A673 (cell line): Measurements from ENCODE around the gene ATRNL1. TPM values are rescaled to one million over a fixed set of nuclear protein-coding genes. Genes with fewer than 3 reads are reported as not detected.

Experiments used
- BruUV-seq: library from RNA; stranded (reverse); fragments of 400-500 nt; replicated peaks from 2 replicates; lab custom pipeline; 2021; lab: Mats Ljungman, UMichigan
- CTCF ChIA-PET: fragments of 300-600 bp; sonication (Branson Sonifier 250); formaldehyde crosslinking; loops from one replicate; lab custom pipeline; 2022; ENCODE audit warnings: antibody characterized with exemption; lab: Charles Lee
- POLR2A ChIA-PET: fragments of 300-600 bp; sonication (Branson Sonifier 250); formaldehyde crosslinking; loops from one replicate; lab custom pipeline; 2022; ENCODE audit warnings: antibody characterized with exemption; ENCODE audit not compliant: low non-redundant PET; lab: Charles Lee
- DNase-seq: peaks from one replicate; pipeline ENCODE4 v3.0.0-alpha.2; 2015; ENCODE audit warnings: low spot score
- H3K27ac ChIP-seq: fragments of 200-600 bp; sonication (generic); 2 replicates; pipeline ENCODE4 v1.5.1; 2016; ENCODE audit warnings: mixed run types, low read depth, mild to moderate bottlenecking, mixed read lengths, antibody characterized with exemption, low read length; ENCODE audit not compliant: poor library complexity, severe bottlenecking
- H3K27me3 ChIP-seq: fragments of 200-600 bp; sonication (generic); replicated peaks from 2 replicates; pipeline ENCODE4 v1.6.1; 2017; ENCODE audit warnings: mixed run types, low read depth, mild to moderate bottlenecking, mixed read lengths, antibody characterized with exemption, low read length; ENCODE audit not compliant: insufficient read depth, poor library complexity
- H3K36me3 ChIP-seq: fragments of 200-600 bp; sonication (generic); 2 replicates; pipeline ENCODE4 v1.6.1; 2016; ENCODE audit warnings: mixed run types, mild to moderate bottlenecking, mixed read lengths, antibody characterized with exemption, low read length; ENCODE audit not compliant: insufficient read depth, poor library complexity, severe bottlenecking
- H3K4me1 ChIP-seq: fragments of 200-600 bp; sonication (generic); 2 replicates; pipeline ENCODE4 v1.6.1; 2017; ENCODE audit warnings: mixed run types, mild to moderate bottlenecking, mixed read lengths, antibody characterized with exemption, low read length; ENCODE audit not compliant: insufficient read depth, poor library complexity, severe bottlenecking
- H3K4me3 ChIP-seq: fragments of 200-600 bp; sonication (generic); 2 replicates; pipeline ENCODE4 v1.5.1; 2016; ENCODE audit warnings: low read depth, mixed run types, mild to moderate bottlenecking, mixed read lengths, low read length; ENCODE audit not compliant: poor library complexity, severe bottlenecking
- H3K9me3 ChIP-seq: fragments of 200-600 bp; sonication (generic); 2 replicates; pipeline ENCODE4 v1.6.1; 2016; ENCODE audit warnings: mixed run types, low read depth, mild to moderate bottlenecking, mixed read lengths, antibody characterized with exemption, low read length; ENCODE audit not compliant: poor library complexity, severe bottlenecking
- EZH2 ChIP-seq: fragments of 200-600 bp; sonication (generic); IDR thresholded peaks from 2 replicates; pipeline ENCODE4 v1.6.1; 2017; ENCODE audit warnings: borderline replicate concordance, low read depth, mild to moderate bottlenecking, mixed read lengths, antibody characterized with exemption, low read length; ENCODE audit not compliant: poor library complexity, severe bottlenecking
- intact Hi-C: fragments of 100-400 bp; cut with micrococcal nuclease; formaldehyde crosslinking; loops from one replicate; pipeline ENCODE4 v1.10.0; 2022; ENCODE audit not compliant: unreplicated experiment
- total RNA-seq: library from RNA; stranded (reverse); gene quantifications from 2 replicates; pipeline ENCODE4 v1.2.3, GENCODE V29; 2021
- TF ChIP-seq, protein P1 (sequence below): fragments of 300-800, 200-600 bp; sonication (generic); conservative IDR thresholded peaks from 2 replicates; pipeline ENCODE4 v1.5.1; 2017; ENCODE audit warnings: low read depth, mild to moderate bottlenecking, antibody characterized with exemption, low read length, moderate library complexity, mixed read lengths

The ATRNL1 gene
- total RNA-seq, 1 experiment from 2014 or later: 3.0 TPM

DNA sequence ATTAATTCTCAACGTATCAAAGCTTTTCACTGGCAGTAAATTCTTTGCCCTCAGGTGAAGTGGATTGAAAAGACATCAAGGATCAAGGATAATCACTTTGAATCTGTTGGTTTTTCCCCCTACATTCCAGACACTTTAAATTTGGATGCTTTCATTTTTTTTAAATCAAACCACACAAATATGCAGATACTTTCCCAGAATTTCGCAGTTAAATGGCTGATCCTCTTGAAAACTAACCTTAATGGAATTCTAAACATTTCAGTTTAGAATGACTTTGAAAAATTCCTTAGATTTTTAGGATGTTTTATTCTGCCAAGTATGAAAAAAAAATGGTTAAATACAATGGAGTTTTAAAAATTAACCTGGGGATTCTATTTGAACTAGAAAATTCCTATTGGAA is 853.9 kb downstream of the ATRNL1 start:
- H3K36me3 ChIP-seq: no peaks in the 10 kb centered on the region
- intact Hi-C loops: no loop called here
- no peaks in the 10 kb centered on the region for H3K27me3 ChIP-seq
- no peak for DNase-seq
- TF ChIP-seq EZH2: no peak
- TF ChIP-seq, protein P1, sequence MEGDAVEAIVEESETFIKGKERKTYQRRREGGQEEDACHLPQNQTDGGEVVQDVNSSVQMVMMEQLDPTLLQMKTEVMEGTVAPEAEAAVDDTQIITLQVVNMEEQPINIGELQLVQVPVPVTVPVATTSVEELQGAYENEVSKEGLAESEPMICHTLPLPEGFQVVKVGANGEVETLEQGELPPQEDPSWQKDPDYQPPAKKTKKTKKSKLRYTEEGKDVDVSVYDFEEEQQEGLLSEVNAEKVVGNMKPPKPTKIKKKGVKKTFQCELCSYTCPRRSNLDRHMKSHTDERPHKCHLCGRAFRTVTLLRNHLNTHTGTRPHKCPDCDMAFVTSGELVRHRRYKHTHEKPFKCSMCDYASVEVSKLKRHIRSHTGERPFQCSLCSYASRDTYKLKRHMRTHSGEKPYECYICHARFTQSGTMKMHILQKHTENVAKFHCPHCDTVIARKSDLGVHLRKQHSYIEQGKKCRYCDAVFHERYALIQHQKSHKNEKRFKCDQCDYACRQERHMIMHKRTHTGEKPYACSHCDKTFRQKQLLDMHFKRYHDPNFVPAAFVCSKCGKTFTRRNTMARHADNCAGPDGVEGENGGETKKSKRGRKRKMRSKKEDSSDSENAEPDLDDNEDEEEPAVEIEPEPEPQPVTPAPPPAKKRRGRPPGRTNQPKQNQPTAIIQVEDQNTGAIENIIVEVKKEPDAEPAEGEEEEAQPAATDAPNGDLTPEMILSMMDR: no peak
- H3K4me1 ChIP-seq: peaks cover 8% of the 10 kb centered on the region
- no peaks in the 10 kb centered on the region for H3K9me3 ChIP-seq
- no TSS peak for BruUV-seq
- CTCF ChIA-PET: no interaction called here
- POLR2A ChIA-PET: no interaction called here
- no peak overlapping the region for H3K27ac ChIP-seq
- H3K4me3 ChIP-seq: no peak overlapping the region

DNA sequence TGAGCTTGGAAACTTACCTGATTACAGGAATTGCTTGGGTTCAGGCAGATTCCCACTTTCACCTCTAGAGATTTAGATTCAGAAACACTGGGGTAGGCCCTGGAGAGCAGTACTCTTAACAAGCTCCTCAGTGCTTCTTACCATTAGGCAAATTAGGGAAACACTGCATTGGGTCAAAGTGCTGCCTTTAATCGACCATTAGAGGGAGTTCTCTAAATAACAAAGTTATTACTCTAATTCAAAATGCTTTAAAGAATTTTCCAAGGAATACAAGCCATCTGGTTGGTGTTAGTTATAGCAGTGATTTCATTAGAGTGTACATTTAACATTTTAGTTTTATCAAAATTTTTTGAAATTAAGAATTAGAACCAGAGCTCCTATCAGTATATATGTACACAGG is 855.3 kb downstream of the ATRNL1 start:
- TF ChIP-seq, protein P1: peak; percentile 55
- TF ChIP-seq EZH2: no peak
- DNase-seq: peak; percentile 39
- ChIA-PET CTCF (interaction anchor here (0.7 kb wide), 1 partner anchor 151 kb away, joined by 3 read pairs; no protein-coding TSS in a partner anchor), POLR2A (interaction anchor here (0.6 kb wide), 1 partner anchor 65 kb away, joined by 3 read pairs; no protein-coding TSS in a partner anchor)
- no peaks in the 10 kb centered on the region for H3K27me3 ChIP-seq
- H3K9me3 ChIP-seq: no peaks in the 10 kb centered on the region
- no TSS peak for BruUV-seq
- intact Hi-C loops: no loop called here
- no peaks in the 10 kb centered on the region for H3K36me3 ChIP-seq
- no peaks in the 10 kb centered on the region for H3K4me1 ChIP-seq
- H3K4me3 ChIP-seq: no peak overlapping the region
- H3K27ac ChIP-seq: no peak overlapping the region

DNA sequence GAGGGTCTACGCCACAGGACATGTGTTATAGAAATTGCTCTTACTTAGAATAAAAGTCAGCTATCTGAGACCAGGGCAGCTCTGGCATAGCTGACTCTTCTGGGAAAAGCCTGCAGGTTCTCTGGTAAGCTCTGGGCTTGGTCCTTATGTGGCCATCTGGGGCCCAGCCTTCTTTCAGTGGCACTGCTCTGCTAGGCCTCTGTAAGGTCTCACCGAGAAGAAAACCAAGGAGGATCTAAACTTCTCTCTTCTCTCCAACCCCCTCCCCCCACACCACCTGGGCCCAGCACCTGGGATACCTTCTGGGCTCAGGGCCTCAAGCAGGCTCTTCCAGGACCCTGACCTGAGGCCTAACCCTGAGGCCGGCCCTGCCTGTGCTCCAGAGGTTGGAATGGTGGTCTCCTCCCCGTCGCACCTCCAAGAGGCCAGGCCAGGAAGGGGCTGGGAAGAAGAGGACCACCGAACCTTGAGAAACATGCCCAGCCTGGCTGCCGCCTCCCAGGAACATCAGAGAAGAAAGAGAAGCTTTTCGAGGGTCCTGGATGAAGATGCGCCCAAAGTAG is 856.2 kb downstream of the ATRNL1 start:
- CTCF ChIA-PET: interaction anchor here (0.7 kb wide), 1 partner anchor 152 kb away, joined by 3 read pairs; no protein-coding TSS in a partner anchor
- Histone ChIP-seq H3K27me3 (no peaks in the 10 kb centered on the region), H3K36me3 (no peaks in the 10 kb centered on the region), H3K4me1 (no peaks in the 10 kb centered on the region), H3K27ac (no peak overlapping the region), H3K4me3 (no peak overlapping the region), H3K9me3 (no peaks in the 10 kb centered on the region)
- BruUV-seq: no TSS peak
- no peak for TF ChIP-seq EZH2
- TF ChIP-seq, protein P1: no peak
- no peak for DNase-seq
- intact Hi-C loops: no loop called here
- POLR2A ChIA-PET: no interaction called here
